Kidney (tissue), 14 donors: ENCODE results near the gene TMEM236. TPM values are rescaled to one million over a fixed set of nuclear protein-coding genes. Genes with fewer than 3 reads are reported as not detected.
A peak's percentile ranks its signal among the peaks of the same experiment; 100 is the strongest.

ENCODE experiments used
- DNase-seq, 5 donors: peaks; one replicate each; pipeline ENCODE4 v3.0.0-alpha.2; 2013 to 2020
- FAIRE-seq: peaks from 2 replicates; lab custom pipeline; 2012; peaks lifted over from hg19 to GRCh38; lab: Jason Lieb, UNC
- H3K27ac ChIP-seq, 2 donors: one replicate each; pipeline ENCODE4 v1.7.0; 2013; ENCODE audit warnings: low read depth in 2 of 2, low read length in 2 of 2, inconsistent platforms in 1 of 2
- H3K27me3 ChIP-seq: one replicate; pipeline ENCODE4 v1.7.1; 2013; ENCODE audit warnings: low read length, inconsistent platforms; ENCODE audit not compliant: control insufficient read depth, insufficient read depth
- H3K36me3 ChIP-seq, 3 donors: one replicate each; pipeline versions ENCODE4 v1.7.0 to v1.7.1; 2013; ENCODE audit warnings: low read length in 3 of 3, control low read depth in 1 of 3, inconsistent platforms in 1 of 3; ENCODE audit not compliant: insufficient read depth in 3 of 3, control insufficient read depth in 2 of 3
- H3K4me1 ChIP-seq, 3 donors: one replicate each; pipeline versions ENCODE4 v1.7.0 to v1.7.1; 2013; ENCODE audit warnings: low read length in 3 of 3, inconsistent platforms in 1 of 3, low read depth in 1 of 3; ENCODE audit not compliant: control insufficient read depth in 2 of 3, insufficient read depth in 2 of 3
- H3K4me3 ChIP-seq, 3 donors: one replicate each; pipeline versions ENCODE4 v1.7.0 to v1.8.1; 2013; ENCODE audit warnings: low read length in 3 of 3, control low read depth in 1 of 3, inconsistent platforms in 1 of 3
- H3K9ac ChIP-seq, 3 donors: one replicate each; pipeline versions ENCODE4 v1.7.0 to v1.7.1; 2013; ENCODE audit warnings: low read length in 3 of 3, control low read depth in 1 of 3, inconsistent platforms in 1 of 3
- H3K9me3 ChIP-seq, 3 donors: one replicate each; pipeline versions ENCODE4 v1.7.0 to v1.7.1; 2013; ENCODE audit warnings: low read length in 3 of 3, control low read depth in 1 of 3, inconsistent platforms in 1 of 3; ENCODE audit not compliant: control insufficient read depth in 2 of 3, insufficient read depth in 1 of 3
- intact Hi-C: fragments of 100-400 bp; cut with DNase I; formaldehyde crosslinking; loops from one replicate; pipeline ENCODE4 v1.11.1; 2022
- microRNA-seq: library from miRNA; unstranded; fragments of <30 nt; microRNA quantifications from one replicate; pipeline ENCODE4 v1.2.0, GENCODE V29; 2020
- polyA plus RNA-seq: library from polyadenylated mRNA; stranded (reverse); fragments of 350-450 nt; fragmentation: Illumina TruSeq; extraction: RNeasy Lipid Tissue Mini Kit (QIAGEN cat#74804); gene quantifications from one replicate; pipeline ENCODE4 v1.2.3, GENCODE V29; 2014; ENCODE audit warnings: low read depth, low replicate concordance; ENCODE audit not compliant: insufficient read depth
- total RNA-seq: library from RNA; stranded (reverse); fragmentation: NEBNext Ultra II Directional; extraction: Animal tissue kit (Norgen Biotek cat#: 25700); gene quantifications from one replicate; pipeline ENCODE4 v1.2.1, GENCODE V29; 2021
- TF ChIP-seq, protein P1 (sequence below): IDR thresholded peaks from 3 replicates; pipeline ENCODE4 v1.5.1; 2012; ENCODE audit warnings: mild to moderate bottlenecking, moderate library complexity, borderline replicate concordance; ENCODE audit not compliant: insufficient read depth; ENCODE audit errors: extremely low read depth
- donor health status: control.
- donor health status: control.
- donor health status: control.
- donor health status: control.
- donor health status: control.
- donor health status: DM: yes; HTN: yes; CAD: no.
- donor health status: Normal renal cell carcinoma (clear cell type).

The TMEM236 gene
- total and polyA plus RNA-seq, 2 donors from 2014 or later, result 0.09 to 1.9 TPM

DNA sequence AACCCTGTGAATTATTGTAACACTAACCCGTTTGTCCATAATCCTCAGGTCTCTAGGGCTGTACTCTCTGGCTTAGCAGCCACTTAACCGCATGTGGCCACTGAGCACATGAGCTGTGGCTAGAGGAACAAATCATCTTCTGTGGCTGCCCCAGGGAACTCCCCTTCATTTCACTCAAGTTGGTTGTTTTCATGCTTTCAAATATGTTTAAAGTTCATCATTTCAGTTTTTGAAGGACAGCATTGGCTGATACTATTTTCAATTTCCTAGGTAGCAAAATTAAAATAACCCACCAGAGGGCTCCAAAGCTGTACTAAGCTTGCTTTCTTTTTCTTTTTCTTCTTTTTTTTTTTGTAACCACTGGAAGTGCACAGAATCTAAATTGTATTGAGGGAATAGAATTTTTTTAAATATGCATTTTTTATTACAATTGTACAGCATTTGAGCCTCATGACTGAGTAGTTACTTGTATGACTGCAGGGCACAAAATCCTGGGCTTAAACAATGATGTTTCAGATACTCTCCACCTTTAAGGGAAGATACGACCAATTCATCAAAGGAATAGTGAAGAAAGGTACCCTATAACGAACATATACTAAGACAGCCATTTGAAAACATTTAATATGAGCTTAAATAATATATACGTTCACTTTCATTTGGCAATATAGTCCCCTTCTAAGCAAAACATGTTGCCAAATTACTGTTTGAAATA lies 95.7 kb downstream of the TMEM236 start:
- Histone ChIP-seq H3K4me3 (no peak overlapping the region), H3K4me1 (no peaks in the 10 kb centered on the region), H3K27me3 (no peaks in the 10 kb centered on the region), H3K9ac (no peak overlapping the region), H3K27ac (no peak overlapping the region), H3K9me3 (no peaks in the 10 kb centered on the region), H3K36me3 (no peaks in the 10 kb centered on the region)
- TF ChIP-seq, protein P1, sequence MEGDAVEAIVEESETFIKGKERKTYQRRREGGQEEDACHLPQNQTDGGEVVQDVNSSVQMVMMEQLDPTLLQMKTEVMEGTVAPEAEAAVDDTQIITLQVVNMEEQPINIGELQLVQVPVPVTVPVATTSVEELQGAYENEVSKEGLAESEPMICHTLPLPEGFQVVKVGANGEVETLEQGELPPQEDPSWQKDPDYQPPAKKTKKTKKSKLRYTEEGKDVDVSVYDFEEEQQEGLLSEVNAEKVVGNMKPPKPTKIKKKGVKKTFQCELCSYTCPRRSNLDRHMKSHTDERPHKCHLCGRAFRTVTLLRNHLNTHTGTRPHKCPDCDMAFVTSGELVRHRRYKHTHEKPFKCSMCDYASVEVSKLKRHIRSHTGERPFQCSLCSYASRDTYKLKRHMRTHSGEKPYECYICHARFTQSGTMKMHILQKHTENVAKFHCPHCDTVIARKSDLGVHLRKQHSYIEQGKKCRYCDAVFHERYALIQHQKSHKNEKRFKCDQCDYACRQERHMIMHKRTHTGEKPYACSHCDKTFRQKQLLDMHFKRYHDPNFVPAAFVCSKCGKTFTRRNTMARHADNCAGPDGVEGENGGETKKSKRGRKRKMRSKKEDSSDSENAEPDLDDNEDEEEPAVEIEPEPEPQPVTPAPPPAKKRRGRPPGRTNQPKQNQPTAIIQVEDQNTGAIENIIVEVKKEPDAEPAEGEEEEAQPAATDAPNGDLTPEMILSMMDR, result peak; percentile 8
- intact Hi-C loops, result no loop called here
- peak in 2 of 5 donors; percentile 32 to 51 for DNase-seq
- FAIRE-seq, result peak; percentile 8

DNA sequence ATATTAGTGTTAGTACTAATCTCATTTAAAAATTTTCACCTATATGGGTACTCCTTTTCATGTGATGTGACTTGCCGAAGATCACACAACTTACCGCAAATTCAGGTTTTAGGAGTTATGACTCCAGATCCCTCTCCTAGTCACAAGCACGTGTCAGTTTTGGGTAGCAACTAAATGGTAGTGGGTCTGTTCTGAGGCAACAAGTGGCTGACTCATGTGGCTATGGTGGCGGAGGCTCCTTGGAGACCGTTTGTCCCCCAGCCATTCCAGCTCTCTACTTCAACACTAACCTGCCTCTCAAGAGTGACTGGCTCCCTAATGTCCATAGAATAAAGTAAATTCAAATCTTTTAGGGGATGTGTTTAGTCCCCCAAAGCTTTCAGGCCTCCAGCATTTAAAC lies 96.6 kb downstream of the TMEM236 start:
- Histone ChIP-seq H3K9me3 (no peaks in the 10 kb centered on the region), H3K27me3 (no peaks in the 10 kb centered on the region), H3K36me3 (no peaks in the 10 kb centered on the region), H3K27ac (no peak overlapping the region), H3K4me1 (no peaks in the 10 kb centered on the region), H3K4me3 (no peak overlapping the region), H3K9ac (no peak overlapping the region)
- intact Hi-C loops, result no loop called here
- no peak for FAIRE-seq
- TF ChIP-seq, protein P1, result no peak
- no peak for DNase-seq

Small RNA genes lying within 50 kb of the gene (microRNA-seq; reads per million reads assigned to microRNA genes)
- 24.4 reads per million, percentile 34 among the genes with 10 or more reads in this experiment for gene MIR511

Other genes with a start within 250 kb of the TMEM236 start
- 11.6 TPM for gene HACD1, start 134.8 kb upstream of the TMEM236 start, total RNA-seq
- 11.4 TPM for gene HACD1, start 134.8 kb upstream of the TMEM236 start, polyA plus RNA-seq
- 26.1 TPM for gene STAM, start 108.0 kb upstream of the TMEM236 start, total RNA-seq
- gene STAM, start 108.0 kb upstream of the TMEM236 start, polyA plus RNA-seq, result 10.3 TPM
- 67.8 TPM for gene MRC1, start 57.1 kb downstream of the TMEM236 start, total RNA-seq
- gene MRC1, start 57.1 kb downstream of the TMEM236 start, polyA plus RNA-seq, result 3.4 TPM
- 0.16 TPM for gene SLC39A12, start 199.7 kb downstream of the TMEM236 start, total RNA-seq
- gene SLC39A12, start 199.7 kb downstream of the TMEM236 start, polyA plus RNA-seq, result not detected